ENCODE results near the gene SMYD3. TPM values are rescaled to one million over a fixed set of nuclear protein-coding genes. Genes with fewer than 3 reads are reported as not detected.
"Not testable (repeated sequence)": the region's sequence is repeated elsewhere in the genome, so short reads cannot be mapped to it uniquely, and the experiment has no call there.

SMYD3 gene
- total RNA-seq, 2 donors from 2014 or later: 15.8 to 21.8 TPM

GRCh38 chr1:246063013-246063616 lies 444.0 kb downstream of the SMYD3 start:
- no peak for ATAC-seq
- intact Hi-C loops (cut with DNase I, micrococcal nuclease): no loop called here

GRCh38 chr1:246058466-246058865 lies 448.6 kb downstream of the SMYD3 start:
- intact Hi-C loops (cut with DNase I, micrococcal nuclease): no loop called here
- DNase-seq (no peak), ATAC-seq (peak; percentile 68)

More at GRCh38 chr1:246063013-246063616, 444.0 kb downstream of the SMYD3 start:
- DNase-seq: no peak

GRCh38 chr1:246052603-246053002 lies 454.5 kb downstream of the SMYD3 start:
- intact Hi-C loops (cut with DNase I, micrococcal nuclease): no loop called here
- DNase-seq: no peak
- peak; percentile 89 for ATAC-seq

GRCh38 chr1:246051909-246052518 lies 455.1 kb downstream of the SMYD3 start:
- DNase-seq (no peak), ATAC-seq (no peak)
- intact Hi-C loops (cut with DNase I, micrococcal nuclease): no loop called here

GRCh38 chr1:246048693-246049092 lies 458.4 kb downstream of the SMYD3 start:
- intact Hi-C loops (cut with DNase I, micrococcal nuclease): no loop called here
- ATAC-seq: no peak

GRCh38 chr1:246043556-246043955 lies 463.5 kb downstream of the SMYD3 start:
- intact Hi-C loops (cut with DNase I, micrococcal nuclease): no loop called here
- no peak for DNase-seq
- ATAC-seq: no peak

More at GRCh38 chr1:246048693-246049092, 458.4 kb downstream of the SMYD3 start:
- no peak for DNase-seq

GRCh38 chr1:246041360-246041759 lies 465.7 kb downstream of the SMYD3 start:
- DNase-seq (no peak), ATAC-seq (no peak)
- intact Hi-C loops (cut with DNase I, micrococcal nuclease): no loop called here

- no peak for ATAC-seq
- no peak for DNase-seq
- intact Hi-C loops (cut with DNase I, micrococcal nuclease): no loop called here
Measured at GRCh38 chr1:246040200-246040890, 466.7 kb downstream of the SMYD3 start.

- no peak for DNase-seq
Measured at GRCh38 chr1:246039584-246039983, 467.5 kb downstream of the SMYD3 start.

GRCh38 chr1:246037832-246038231 lies 469.2 kb downstream of the SMYD3 start:
- no peak for DNase-seq
- ATAC-seq: no peak
- intact Hi-C loops (cut with DNase I, micrococcal nuclease): no loop called here

More at GRCh38 chr1:246039584-246039983, 467.5 kb downstream of the SMYD3 start:
- no peak for ATAC-seq
- intact Hi-C loops (cut with DNase I, micrococcal nuclease): no loop called here

GRCh38 chr1:246036175-246036574 lies 470.9 kb downstream of the SMYD3 start:
- DNase-seq (no peak), ATAC-seq (no peak)
- intact Hi-C loops (cut with DNase I, micrococcal nuclease): no loop called here

GRCh38 chr1:246035060-246035541 lies 472.0 kb downstream of the SMYD3 start:
- DNase-seq (no peak), ATAC-seq (no peak)
- intact Hi-C loops (cut with DNase I, micrococcal nuclease): no loop called here

- ATAC-seq (no peak), DNase-seq (no peak)
- intact Hi-C loops (cut with DNase I, micrococcal nuclease): no loop called here
Measured at GRCh38 chr1:246034630-246035029, 472.4 kb downstream of the SMYD3 start.

GRCh38 chr1:246032984-246033383 lies 474.1 kb downstream of the SMYD3 start:
- intact Hi-C loops (cut with DNase I, micrococcal nuclease): no loop called here
- ATAC-seq (no peak), DNase-seq (no peak)

- DNase-seq (no peak), ATAC-seq (no peak)
- intact Hi-C loops (cut with DNase I, micrococcal nuclease): no loop called here
Measured at GRCh38 chr1:246032031-246032551, 475.0 kb downstream of the SMYD3 start.

GRCh38 chr1:246029616-246030015 lies 477.5 kb downstream of the SMYD3 start:
- DNase-seq (no peak), ATAC-seq (no peak)
- intact Hi-C loops (cut with DNase I, micrococcal nuclease): no loop called here

- DNase-seq; ATAC-seq; intact Hi-C loops (cut with DNase I, micrococcal nuclease): not testable (repeated sequence)
Measured at GRCh38 chr1:246024118-246024517, 483.0 kb downstream of the SMYD3 start.

GRCh38 chr1:246020211-246020954 lies 486.7 kb downstream of the SMYD3 start:
- ATAC-seq (no peak), DNase-seq (no peak)
- intact Hi-C loops (cut with DNase I, micrococcal nuclease): no loop called here

GRCh38 chr1:246018146-246018545 lies 488.9 kb downstream of the SMYD3 start:
- intact Hi-C loops (cut with DNase I, micrococcal nuclease): loop anchor here in 1 of 2 donors (10.0 kb wide), 1 partner anchor 467 kb away; no protein-coding TSS in a partner anchor
- ATAC-seq (no peak), DNase-seq (no peak)

All from left colon (tissue), 2 donors.